AG10803 (cell line): ENCODE data around the gene RAB3C.

Experiments used
- DNase-seq: peaks from one replicate; pipeline ENCODE4 v3.0.0; 2010; ENCODE audit warnings: low read depth
- H3K4me3 ChIP-seq: 2 replicates; pipeline ENCODE4 v1.5.1; 2011; ENCODE audit warnings: mild to moderate bottlenecking, low read length, control low read depth
- TF ChIP-seq, protein P1 (sequence below): conservative IDR thresholded peaks from 2 replicates; pipeline ENCODE4 v1.5.1; 2011; ENCODE audit warnings: mild to moderate bottlenecking, low read length, control low read depth, inconsistent platforms

RAB3C gene

DNA sequence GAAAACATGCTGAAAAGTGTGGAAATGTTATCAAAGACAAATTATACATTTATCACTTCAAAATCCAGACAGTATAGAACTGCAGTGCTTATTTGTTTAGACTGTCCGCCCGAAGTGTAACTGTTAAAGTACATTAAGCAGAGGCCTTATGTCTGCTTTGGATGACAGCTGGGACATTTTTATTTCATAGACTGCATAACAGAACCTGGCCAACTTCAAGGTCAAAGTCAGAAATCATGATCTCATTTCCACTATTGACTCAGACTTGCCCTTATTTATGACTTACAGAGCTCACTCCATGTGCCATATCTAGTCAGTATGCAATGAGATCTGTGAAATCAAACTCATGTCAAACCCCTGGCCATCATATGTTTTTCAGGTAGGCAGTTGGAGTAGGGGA is 87.7 kb downstream of the RAB3C start:
- DNase-seq = no peak
- H3K4me3 ChIP-seq = no peak overlapping the region
- TF ChIP-seq, protein P1, sequence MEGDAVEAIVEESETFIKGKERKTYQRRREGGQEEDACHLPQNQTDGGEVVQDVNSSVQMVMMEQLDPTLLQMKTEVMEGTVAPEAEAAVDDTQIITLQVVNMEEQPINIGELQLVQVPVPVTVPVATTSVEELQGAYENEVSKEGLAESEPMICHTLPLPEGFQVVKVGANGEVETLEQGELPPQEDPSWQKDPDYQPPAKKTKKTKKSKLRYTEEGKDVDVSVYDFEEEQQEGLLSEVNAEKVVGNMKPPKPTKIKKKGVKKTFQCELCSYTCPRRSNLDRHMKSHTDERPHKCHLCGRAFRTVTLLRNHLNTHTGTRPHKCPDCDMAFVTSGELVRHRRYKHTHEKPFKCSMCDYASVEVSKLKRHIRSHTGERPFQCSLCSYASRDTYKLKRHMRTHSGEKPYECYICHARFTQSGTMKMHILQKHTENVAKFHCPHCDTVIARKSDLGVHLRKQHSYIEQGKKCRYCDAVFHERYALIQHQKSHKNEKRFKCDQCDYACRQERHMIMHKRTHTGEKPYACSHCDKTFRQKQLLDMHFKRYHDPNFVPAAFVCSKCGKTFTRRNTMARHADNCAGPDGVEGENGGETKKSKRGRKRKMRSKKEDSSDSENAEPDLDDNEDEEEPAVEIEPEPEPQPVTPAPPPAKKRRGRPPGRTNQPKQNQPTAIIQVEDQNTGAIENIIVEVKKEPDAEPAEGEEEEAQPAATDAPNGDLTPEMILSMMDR = no peak

DNA sequence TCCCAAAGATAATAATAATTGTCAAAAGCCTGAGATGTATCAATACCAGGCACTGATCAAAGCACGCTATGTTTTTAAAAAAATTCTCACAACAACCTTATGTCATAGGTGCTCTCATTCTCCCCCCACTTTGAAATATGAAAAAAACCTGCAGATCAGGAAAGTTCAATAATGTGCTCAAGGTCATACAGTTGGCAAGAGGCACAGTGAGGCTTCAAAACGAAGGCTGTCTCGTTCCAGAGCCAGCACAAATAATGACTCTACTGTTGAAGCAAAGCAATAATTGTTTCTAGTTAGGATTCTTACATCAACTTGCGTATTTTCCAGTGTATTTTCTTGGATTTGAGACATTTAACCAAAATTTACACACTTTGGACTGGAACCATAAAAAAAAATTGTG is 88.3 kb downstream of the RAB3C start:
- TF ChIP-seq, protein P1 = no peak
- H3K4me3 ChIP-seq = no peak overlapping the region
- no peak for DNase-seq

- TF ChIP-seq, protein P1 = no peak
- no peak for DNase-seq
- H3K4me3 ChIP-seq = no peak overlapping the region
These were observed 89.6 kb downstream of the RAB3C start for GRCh38 chr5:58672521-58672920.

DNA sequence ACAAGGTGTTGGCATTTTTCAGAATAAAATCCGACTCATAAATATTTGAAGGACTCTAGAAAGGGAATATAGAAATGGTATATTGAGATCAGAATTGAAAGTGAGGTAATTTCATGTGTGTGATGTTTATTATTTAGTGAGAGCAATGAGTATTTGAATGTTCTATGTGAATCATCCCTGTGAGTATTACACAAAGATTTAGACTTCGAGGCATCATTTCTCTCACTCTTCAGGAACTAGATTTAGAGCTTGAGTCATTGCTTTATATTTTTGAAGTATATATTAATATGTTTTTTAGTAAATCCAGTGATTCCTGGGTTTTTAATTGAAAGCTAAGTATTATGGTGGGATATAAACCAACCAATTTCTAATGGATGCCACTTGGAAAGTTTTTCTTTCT is 91.2 kb downstream of the RAB3C start:
- TF ChIP-seq, protein P1 = no peak
- H3K4me3 ChIP-seq = no peak overlapping the region

GRCh38 chr5:58674711-58675110 is 91.8 kb downstream of the RAB3C start:
- H3K4me3 ChIP-seq = no peak overlapping the region
- DNase-seq = no peak
- TF ChIP-seq, protein P1 = no peak

More for the DNA sequence above, 91.2 kb downstream of the RAB3C start:
- no peak for DNase-seq

GRCh38 chr5:58675341-58675740 is 92.5 kb downstream of the RAB3C start:
- no peak for DNase-seq
- TF ChIP-seq, protein P1 = no peak
- H3K4me3 ChIP-seq = no peak overlapping the region

DNA sequence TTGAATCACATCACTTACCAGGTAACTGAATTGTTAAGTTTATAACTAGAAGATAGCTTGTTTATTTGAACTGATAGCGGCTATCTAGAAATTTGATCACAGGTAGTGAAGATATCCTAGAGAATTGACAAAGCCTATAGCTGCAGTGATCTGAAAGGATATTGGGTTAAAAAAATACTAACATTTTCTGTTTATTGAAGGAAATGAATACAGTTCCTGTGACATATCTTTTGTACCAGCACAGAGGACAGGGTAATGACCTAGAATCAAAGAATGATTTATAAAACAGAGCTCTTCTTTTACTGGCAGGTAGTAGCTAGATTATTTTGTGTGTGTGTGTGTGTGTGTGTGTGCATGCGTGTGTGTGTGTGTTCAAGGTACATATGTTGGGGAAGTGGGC is 94.8 kb downstream of the RAB3C start:
- DNase-seq = no peak
- H3K4me3 ChIP-seq = no peak overlapping the region
- TF ChIP-seq, protein P1 = no peak
